Brain microvascular endothelial cell (primary cell): ENCODE measurements around the gene HLA-DRB1.
"Not testable (repeated sequence)": the region's sequence is repeated elsewhere in the genome, so short reads cannot be mapped to it uniquely, and the experiment has no call there.

Source experiments
- DNase-seq: peaks from one replicate; pipeline ENCODE4 v3.0.0-alpha.2; 2020
- H3K27ac ChIP-seq: fragments of 250-450 bp; sonication (Bioruptor Pico); 2 replicates; pipeline ENCODE4 v1.5.1; 2020; ENCODE audit warnings: mild to moderate bottlenecking, moderate library complexity
- H3K27me3 ChIP-seq: fragments of 250-450 bp; sonication (Bioruptor Pico); replicated peaks from 2 replicates; pipeline ENCODE4 v1.5.1; 2020; ENCODE audit warnings: mild to moderate bottlenecking
- H3K36me3 ChIP-seq: fragments of 250-450 bp; sonication (Bioruptor Pico); replicated peaks from 2 replicates; pipeline ENCODE4 v1.5.1; 2020; ENCODE audit warnings: mild to moderate bottlenecking
- H3K4me3 ChIP-seq: 2 replicates; pipeline ENCODE4 v1.5.1; 2011; ENCODE audit warnings: low read depth, mild to moderate bottlenecking, control low read depth, low read length, moderate library complexity
- CTCF ChIP-seq: IDR thresholded peaks from 2 replicates; pipeline ENCODE4 v1.5.1; 2011; ENCODE audit warnings: low read depth, mild to moderate bottlenecking, moderate library complexity, low read length, control low read depth, inconsistent platforms; ENCODE audit errors: missing control alignments
- in situ Hi-C: cut with HindIII; loops from 2 replicates; pipeline ENCODE4 v1.10.0; 2017; ENCODE audit warnings: low sequenced_read_pairs, low pct_ligation_motif_present

HLA-DRB1 gene

DNA sequence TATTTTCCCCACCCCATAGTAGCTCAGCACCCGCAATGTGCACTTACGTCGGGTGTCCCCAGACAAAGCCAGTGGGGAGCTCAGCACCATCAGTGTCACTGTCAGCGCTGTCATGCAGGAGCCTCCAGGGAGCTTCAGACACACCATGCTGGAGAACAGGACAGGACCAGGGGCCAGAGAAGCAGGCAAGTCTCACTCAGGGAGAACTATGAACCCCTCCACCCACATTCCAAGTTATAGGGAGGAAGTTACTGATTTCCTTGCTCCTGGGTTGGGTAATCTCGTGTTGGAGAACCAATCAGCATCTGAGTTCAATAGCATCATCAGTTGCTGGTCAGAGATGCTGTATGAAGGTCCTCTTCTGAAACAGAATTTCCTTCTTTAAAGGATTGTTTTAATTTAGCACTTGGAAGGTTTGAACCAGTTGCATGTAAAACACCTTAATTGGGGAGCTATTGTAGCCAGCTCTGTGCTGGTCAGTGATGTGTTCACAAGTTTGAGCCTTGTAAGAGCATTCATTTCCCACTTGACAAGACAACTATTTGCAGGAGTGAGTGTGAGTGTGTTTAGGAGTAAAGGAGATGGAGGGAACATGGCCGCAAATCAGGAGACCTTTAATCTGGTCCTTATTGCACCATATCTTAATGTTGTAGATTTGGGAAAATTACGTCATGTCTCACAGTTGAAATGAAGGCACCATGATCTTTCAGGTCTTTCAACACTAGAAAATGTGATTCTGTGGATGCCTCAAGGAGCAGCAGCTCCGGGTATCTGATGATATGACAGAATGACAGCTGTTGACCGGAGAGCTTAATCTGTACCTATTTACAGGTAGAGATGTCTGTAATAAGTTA is at the start of gene HLA-DRB1:
TSS of gene HLA-DRB1 (minus strand) at position 253 of the 854 bp plus-strand sequence. CDS start at position 147, 106 bp downstream.
- DNase-seq, result no peak
- Histone ChIP-seq H3K27me3 (no peaks in the 10 kb centered on the region), H3K4me3 (no peak within 1 kb of the TSS), H3K36me3 (no peaks in the 10 kb centered on the region), H3K27ac (no peak within 1 kb of the TSS)
- in situ Hi-C loops, result loop anchor here (10.0 kb wide), 1 partner anchor 65 kb away; no protein-coding TSS in a partner anchor
- no peak for TF ChIP-seq CTCF

- in situ Hi-C loops, result no loop called here
- H3K4me3 ChIP-seq, result no peak overlapping the region
- H3K27ac ChIP-seq, result no peak overlapping the region
Observed at GRCh38 chr6:32638532-32639219, 49.0 kb upstream of the HLA-DRB1 start.

GRCh38 chr6:32637883-32638282 is 48.2 kb upstream of the HLA-DRB1 start:
- H3K4me3 ChIP-seq, result no peak overlapping the region
- no peaks in the 10 kb centered on the region for H3K27me3 ChIP-seq
- TF ChIP-seq CTCF, result no peak
- H3K36me3 ChIP-seq, result no peaks in the 10 kb centered on the region
- no peak overlapping the region for H3K27ac ChIP-seq
- DNase-seq, result no peak
- in situ Hi-C loops, result no loop called here

More at GRCh38 chr6:32638532-32639219, 49.0 kb upstream of the HLA-DRB1 start:
- DNase-seq, result no peak
- no peaks in the 10 kb centered on the region for H3K36me3 ChIP-seq
- no peak for TF ChIP-seq CTCF
- no peaks in the 10 kb centered on the region for H3K27me3 ChIP-seq

GRCh38 chr6:32637219-32637880 is 47.7 kb upstream of the HLA-DRB1 start, which contains the start of gene HLA-DQA1:
HLA-DQA1 (plus strand) TSS chr6:32637406; CDS start chr6:32637459, 53 bp downstream.
- in situ Hi-C loops, result no loop called here
- no peak for DNase-seq
- no peak for TF ChIP-seq CTCF
- Histone ChIP-seq H3K27ac (no peak within 1 kb of the TSS), H3K36me3 (no peaks in the 10 kb centered on the region), H3K4me3 (no peak within 1 kb of the TSS), H3K27me3 (no peaks in the 10 kb centered on the region)

- TF ChIP-seq CTCF, result no peak
- H3K27me3 ChIP-seq, result no peaks in the 10 kb centered on the region
- H3K36me3 ChIP-seq, result no peaks in the 10 kb centered on the region
- no peak overlapping the region for H3K27ac ChIP-seq
- no peak overlapping the region for H3K4me3 ChIP-seq
- in situ Hi-C loops, result no loop called here
- DNase-seq, result no peak
Observed at GRCh38 chr6:32635526-32636123, 46.0 kb upstream of the HLA-DRB1 start.

GRCh38 chr6:32629793-32630192 is 40.1 kb upstream of the HLA-DRB1 start:
- in situ Hi-C loops, H3K27me3 ChIP-seq, H3K4me3 ChIP-seq, DNase-seq, H3K27ac ChIP-seq, H3K36me3 ChIP-seq: not testable (repeated sequence)
